Dendritic cell treated with granulocyte-macrophage colony-stimulating factor and Interleukin-4, amounts not matched to agents 40 ng/mL and 50 ng/mL, for 4 days (primary cell): ENCODE results near the gene SYNE4.

Experiments used
- H3K27ac Mint-ChIP-seq: one replicate; pipeline ENCODE4 v1.8.0; 2022; ENCODE audit warnings: mild to moderate bottlenecking, mixed read lengths
- H3K27me3 Mint-ChIP-seq: one replicate; pipeline ENCODE4 v1.8.0; 2022; ENCODE audit warnings: mild to moderate bottlenecking, mixed read lengths
- H3K36me3 Mint-ChIP-seq: one replicate; pipeline ENCODE4 v1.8.0; 2022; ENCODE audit warnings: low read depth, mixed read lengths
- H3K4me1 Mint-ChIP-seq: one replicate; pipeline ENCODE4 v1.8.0; 2022; ENCODE audit warnings: low read depth, mixed read lengths
- H3K4me3 Mint-ChIP-seq: one replicate; pipeline ENCODE4 v1.8.0; 2022; ENCODE audit warnings: mild to moderate bottlenecking, moderate library complexity, mixed read lengths
- H3K9me3 Mint-ChIP-seq: one replicate; pipeline ENCODE4 v1.8.0; 2022; ENCODE audit warnings: mixed read lengths
- intact Hi-C: fragments of 100-400 bp; cut with micrococcal nuclease; formaldehyde crosslinking; loops from one replicate; pipeline ENCODE4 v1.15.0; 2022

The SYNE4 gene

GRCh38 chr19:36032251-36033104 lies 23.9 kb upstream of the SYNE4 start, which contains the start of gene CLIP3:
Gene CLIP3, minus strand, starts transcription at chr19:36032873. Its CDS starts 516 bp downstream, at chr19:36032357.
- H3K9me3 Mint-ChIP-seq = no peaks in the 10 kb centered on the region
- H3K27me3 Mint-ChIP-seq = peaks cover 18% of the 10 kb centered on the region
- H3K27ac Mint-ChIP-seq = no peak within 1 kb of the TSS
- peaks cover 25% of the 10 kb centered on the region for H3K4me1 Mint-ChIP-seq
- intact Hi-C loops = no loop called here
- H3K36me3 Mint-ChIP-seq = peaks cover 35% of the 10 kb centered on the region
- no peak within 1 kb of the TSS for H3K4me3 Mint-ChIP-seq

- intact Hi-C loops = no loop called here
- no peaks in the 10 kb centered on the region for H3K9me3 Mint-ChIP-seq
- H3K27ac Mint-ChIP-seq = no peak overlapping the region
- peaks cover 26% of the 10 kb centered on the region for H3K36me3 Mint-ChIP-seq
- no peak overlapping the region for H3K4me3 Mint-ChIP-seq
- H3K4me1 Mint-ChIP-seq = peaks cover 16% of the 10 kb centered on the region
- H3K27me3 Mint-ChIP-seq = peaks cover 18% of the 10 kb centered on the region
These were observed 22.7 kb upstream of the SYNE4 start for GRCh38 chr19:36031308-36031707.

GRCh38 chr19:36030264-36031148 lies 21.9 kb upstream of the SYNE4 start:
- no peak overlapping the region for H3K4me3 Mint-ChIP-seq

GRCh38 chr19:36028313-36029041 lies 19.9 kb upstream of the SYNE4 start:
- Mint-ChIP-seq H3K27ac (no peak overlapping the region), H3K36me3 (peaks cover 6% of the 10 kb centered on the region), H3K4me3 (no peak overlapping the region), H3K9me3 (no peaks in the 10 kb centered on the region), H3K4me1 (peaks cover 7% of the 10 kb centered on the region), H3K27me3 (peaks cover 14% of the 10 kb centered on the region)
- intact Hi-C loops = no loop called here

More at GRCh38 chr19:36030264-36031148, 21.9 kb upstream of the SYNE4 start:
- peaks cover 20% of the 10 kb centered on the region for H3K36me3 Mint-ChIP-seq
- H3K4me1 Mint-ChIP-seq = peaks cover 11% of the 10 kb centered on the region
- peaks cover 18% of the 10 kb centered on the region for H3K27me3 Mint-ChIP-seq
- intact Hi-C loops = no loop called here
- H3K9me3 Mint-ChIP-seq = no peaks in the 10 kb centered on the region
- H3K27ac Mint-ChIP-seq = no peak overlapping the region

GRCh38 chr19:36027696-36028095 lies 19.1 kb upstream of the SYNE4 start:
- H3K36me3 Mint-ChIP-seq = peaks cover 12% of the 10 kb centered on the region
- no peak overlapping the region for H3K27ac Mint-ChIP-seq
- peaks cover 5% of the 10 kb centered on the region for H3K4me1 Mint-ChIP-seq
- intact Hi-C loops = no loop called here
- peaks cover 10% of the 10 kb centered on the region for H3K27me3 Mint-ChIP-seq
- H3K9me3 Mint-ChIP-seq = no peaks in the 10 kb centered on the region
- no peak overlapping the region for H3K4me3 Mint-ChIP-seq

- H3K36me3 Mint-ChIP-seq = peaks cover 12% of the 10 kb centered on the region
- intact Hi-C loops = no loop called here
- H3K9me3 Mint-ChIP-seq = no peaks in the 10 kb centered on the region
- no peaks in the 10 kb centered on the region for H3K4me1 Mint-ChIP-seq
- H3K4me3 Mint-ChIP-seq = no peak overlapping the region
- no peaks in the 10 kb centered on the region for H3K27me3 Mint-ChIP-seq
- H3K27ac Mint-ChIP-seq = no peak overlapping the region
These were observed 17.7 kb upstream of the SYNE4 start for GRCh38 chr19:36026091-36026876.

GRCh38 chr19:36025541-36025940 lies 16.9 kb upstream of the SYNE4 start:
- no peak overlapping the region for H3K27ac Mint-ChIP-seq
- H3K27me3 Mint-ChIP-seq = no peaks in the 10 kb centered on the region
- H3K9me3 Mint-ChIP-seq = no peaks in the 10 kb centered on the region
- intact Hi-C loops = no loop called here
- no peaks in the 10 kb centered on the region for H3K4me1 Mint-ChIP-seq
- H3K36me3 Mint-ChIP-seq = peaks cover 12% of the 10 kb centered on the region
- no peak overlapping the region for H3K4me3 Mint-ChIP-seq

- no peaks in the 10 kb centered on the region for H3K9me3 Mint-ChIP-seq
- intact Hi-C loops = no loop called here
- H3K36me3 Mint-ChIP-seq = peaks cover 12% of the 10 kb centered on the region
- H3K4me1 Mint-ChIP-seq = no peaks in the 10 kb centered on the region
- no peak overlapping the region for H3K27ac Mint-ChIP-seq
- no peak overlapping the region for H3K4me3 Mint-ChIP-seq
- H3K27me3 Mint-ChIP-seq = no peaks in the 10 kb centered on the region
These were observed 14.8 kb upstream of the SYNE4 start for GRCh38 chr19:36023432-36023831.

- Mint-ChIP-seq H3K27ac (no peak overlapping the region), H3K9me3 (no peaks in the 10 kb centered on the region), H3K36me3 (peaks cover 20% of the 10 kb centered on the region), H3K4me3 (no peak overlapping the region), H3K4me1 (peaks cover 17% of the 10 kb centered on the region), H3K27me3 (no peaks in the 10 kb centered on the region)
- intact Hi-C loops = no loop called here
These were observed 10.6 kb upstream of the SYNE4 start for GRCh38 chr19:36019061-36019670.

- Mint-ChIP-seq H3K4me1 (peaks cover 45% of the 10 kb centered on the region), H3K27ac (peak within 1 kb of the TSS; percentile 98), H3K27me3 (peaks cover 12% of the 10 kb centered on the region), H3K4me3 (peak within 1 kb of the TSS; percentile 97), H3K36me3 (peaks cover 24% of the 10 kb centered on the region), H3K9me3 (no peaks in the 10 kb centered on the region)
- intact Hi-C loops = loop anchor here (2.0 kb wide), 1 partner anchor 41 kb away; the partner anchor contains the start of genes THAP8 and WDR62
These were observed 5.7 kb upstream of the SYNE4 start, which contains the start of gene ALKBH6 for GRCh38 chr19:36014012-36014924. Gene ALKBH6, minus strand, starts transcription at chr19:36014213. Its CDS starts 816 bp downstream, at chr19:36013397.

GRCh38 chr19:36013280-36014011 lies 4.8 kb upstream of the SYNE4 start:
- H3K4me3 Mint-ChIP-seq = peak overlapping the region; percentile 97
- H3K4me1 Mint-ChIP-seq = peaks cover 51% of the 10 kb centered on the region
- peaks cover 24% of the 10 kb centered on the region for H3K36me3 Mint-ChIP-seq
- H3K27ac Mint-ChIP-seq = peak overlapping the region; percentile 98
- H3K9me3 Mint-ChIP-seq = no peaks in the 10 kb centered on the region
- peaks cover 17% of the 10 kb centered on the region for H3K27me3 Mint-ChIP-seq
- intact Hi-C loops = loop anchor here (2.0 kb wide), 1 partner anchor 41 kb away; the partner anchor contains the start of genes THAP8 and WDR62
